OCI-LY7 (cell line): Measurements from ENCODE around the gene REM1.

Experiments
- CTCF ChIP-seq: fragments of 200-600 bp; sonication (generic); conservative IDR thresholded peaks from 2 replicates; pipeline ENCODE4 v1.5.1; 2014; ENCODE audit warnings: mild to moderate bottlenecking, antibody characterized with exemption, low read length, moderate library complexity, mixed read lengths
- EZH2phosphoT487 ChIP-seq: fragments of 200-600 bp; sonication (generic); IDR thresholded peaks from 2 replicates; pipeline ENCODE4 v1.6.1; 2018; ENCODE audit warnings: low read depth, borderline replicate concordance, mild to moderate bottlenecking, mixed run types, antibody characterized with exemption, low read length, moderate library complexity, mixed read lengths

GRCh38 chr20:31516651-31517050, 41.6 kb downstream of the REM1 start:
- TF ChIP-seq CTCF (no peak), EZH2phosphoT487 (no peak)
